ENCODE measurements around the gene FAF2. TPM values are rescaled to one million over a fixed set of nuclear protein-coding genes. Genes with fewer than 3 reads are reported as not detected.
A peak's percentile ranks its signal among the peaks of the same experiment; 100 is the strongest.

FAF2 gene
- total RNA-seq, 2 experiments from 2014 or later = 27.5 to 30.1 TPM

DNA sequence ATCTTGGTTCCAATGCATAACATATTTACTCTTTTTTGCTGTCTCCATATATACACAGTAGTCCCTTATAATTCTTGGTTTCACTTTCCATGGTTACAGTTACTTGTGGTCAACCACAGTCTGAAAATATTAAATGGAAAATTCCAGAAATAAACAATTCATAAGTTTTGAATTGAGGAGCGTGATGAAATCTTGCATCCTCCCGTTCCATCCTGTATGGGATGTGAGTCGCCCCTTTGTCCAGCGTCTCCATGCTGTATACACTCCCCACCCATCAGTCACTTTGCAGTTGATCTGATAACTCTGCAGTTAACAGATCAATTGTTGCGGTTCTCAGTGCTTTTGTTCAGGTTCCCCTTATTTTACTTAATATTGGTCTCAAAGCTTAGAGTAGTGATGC, 11.5 kb upstream of the FAF2 start:
- no peaks in the 10 kb centered on the region for H3K9me3 ChIP-seq (ENCODE audit: control insufficient read depth in 1 of 2, insufficient read depth in 1 of 2, low read length in 2 of 2)
- Mint-ChIP-seq H3K36me3 (ENCODE audit: low read depth) (no peaks in the 10 kb centered on the region), H3K27me3 (peaks cover 13% of the 10 kb centered on the region), H3K4me3 (peak overlapping the region; percentile 40), H3K4me1 (ENCODE audit: low read depth) (peaks cover 8% of the 10 kb centered on the region), H3K27ac (no peak overlapping the region), H3K9me3 (no peaks in the 10 kb centered on the region)
- H3K36me3 ChIP-seq (ENCODE audit: insufficient read depth, low read length) = no peaks in the 10 kb centered on the region
- H3K27me3 ChIP-seq (ENCODE audit: control insufficient read depth in 1 of 2, insufficient read depth in 2 of 2, low read length in 2 of 2) = no peaks in the 10 kb centered on the region
- peaks cover 10% of the 10 kb centered on the region for H3K4me1 ChIP-seq (ENCODE audit: insufficient read depth, low read length)
- ATAC-seq (ENCODE audit: poor library complexity) (peak; percentile 29), DNase-seq (peak in 2 of 14 experiments; percentile 13 to 14)
- H3K27ac ChIP-seq (ENCODE audit: low read depth in 1 of 2, low read length in 2 of 2) = no peak overlapping the region
- CTCF ChIA-PET = interaction anchor here (0.9 kb wide), 1 partner anchor 160 kb away, joined by 3 read pairs; no protein-coding TSS in a partner anchor
- POLR2A ChIA-PET = interaction anchor here (1.4 kb wide), 1 partner anchor 11 kb away, joined by 6 read pairs; the partner anchor contains the start of gene FAF2
- TF ChIP-seq, protein P1, sequence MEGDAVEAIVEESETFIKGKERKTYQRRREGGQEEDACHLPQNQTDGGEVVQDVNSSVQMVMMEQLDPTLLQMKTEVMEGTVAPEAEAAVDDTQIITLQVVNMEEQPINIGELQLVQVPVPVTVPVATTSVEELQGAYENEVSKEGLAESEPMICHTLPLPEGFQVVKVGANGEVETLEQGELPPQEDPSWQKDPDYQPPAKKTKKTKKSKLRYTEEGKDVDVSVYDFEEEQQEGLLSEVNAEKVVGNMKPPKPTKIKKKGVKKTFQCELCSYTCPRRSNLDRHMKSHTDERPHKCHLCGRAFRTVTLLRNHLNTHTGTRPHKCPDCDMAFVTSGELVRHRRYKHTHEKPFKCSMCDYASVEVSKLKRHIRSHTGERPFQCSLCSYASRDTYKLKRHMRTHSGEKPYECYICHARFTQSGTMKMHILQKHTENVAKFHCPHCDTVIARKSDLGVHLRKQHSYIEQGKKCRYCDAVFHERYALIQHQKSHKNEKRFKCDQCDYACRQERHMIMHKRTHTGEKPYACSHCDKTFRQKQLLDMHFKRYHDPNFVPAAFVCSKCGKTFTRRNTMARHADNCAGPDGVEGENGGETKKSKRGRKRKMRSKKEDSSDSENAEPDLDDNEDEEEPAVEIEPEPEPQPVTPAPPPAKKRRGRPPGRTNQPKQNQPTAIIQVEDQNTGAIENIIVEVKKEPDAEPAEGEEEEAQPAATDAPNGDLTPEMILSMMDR (IDR thresholded peaks at IDR 0.05) = no peak
- intact Hi-C loops (cut with DNase I, micrococcal nuclease) = no loop called here
- H3K4me3 ChIP-seq (ENCODE audit: low read length) = peak overlapping the region; percentile 25

DNA sequence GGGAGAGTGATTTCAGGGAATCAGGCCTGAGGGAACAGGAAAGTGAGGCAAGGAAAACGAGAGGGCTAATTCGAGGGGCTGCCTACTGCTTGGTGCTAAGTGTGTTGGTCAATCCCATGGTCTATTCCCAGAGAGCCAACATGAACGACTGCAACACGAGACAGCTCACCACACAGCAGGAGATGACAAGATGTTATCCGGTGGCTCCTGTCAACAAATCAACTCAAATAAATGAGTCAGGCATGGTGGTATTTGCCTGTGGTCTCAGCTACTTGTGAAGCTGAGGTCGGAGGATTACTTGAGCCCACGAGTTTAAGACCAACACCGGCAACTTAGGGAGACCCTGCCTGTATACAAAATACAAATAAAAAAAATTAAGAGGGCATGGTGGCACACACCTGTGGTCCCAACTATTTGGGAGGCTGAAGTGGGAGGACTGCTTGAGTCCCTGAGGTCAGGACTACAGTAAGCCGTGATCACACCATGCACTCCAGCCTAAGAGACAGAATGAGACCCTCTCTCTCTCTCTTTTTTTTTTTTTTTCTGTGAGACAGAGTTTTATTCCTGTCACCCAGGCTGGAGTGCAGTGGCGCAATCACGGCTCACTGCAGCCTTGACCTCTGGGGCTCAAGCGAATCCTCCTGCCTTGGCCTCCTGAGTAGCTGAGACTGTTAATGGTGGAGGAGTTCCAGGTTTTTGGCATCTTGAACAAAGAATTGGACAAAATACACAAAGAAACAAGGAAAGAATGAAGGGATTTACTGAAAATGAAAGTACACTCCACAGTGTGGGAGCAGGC, 9.0 kb upstream of the FAF2 start:
- ATAC-seq (ENCODE audit: poor library complexity) = no peak
- Histone ChIP-seq H3K36me3 (ENCODE audit: insufficient read depth, low read length) (no peaks in the 10 kb centered on the region), H3K27ac (ENCODE audit: low read depth in 1 of 2, low read length in 2 of 2) (no peak overlapping the region), H3K4me1 (ENCODE audit: insufficient read depth, low read length) (peaks cover 10% of the 10 kb centered on the region), H3K4me3 (ENCODE audit: low read length) (no peak overlapping the region), H3K27me3 (ENCODE audit: control insufficient read depth in 1 of 2, insufficient read depth in 2 of 2, low read length in 2 of 2) (no peaks in the 10 kb centered on the region), H3K9me3 (ENCODE audit: control insufficient read depth in 1 of 2, insufficient read depth in 1 of 2, low read length in 2 of 2) (no peaks in the 10 kb centered on the region)
- no peaks in the 10 kb centered on the region for H3K36me3 Mint-ChIP-seq (ENCODE audit: low read depth)
- H3K4me3 Mint-ChIP-seq = no peak overlapping the region
- ChIA-PET POLR2A (interaction anchor here (0.9 kb wide), 1 partner anchor 9 kb away, joined by 3 read pairs; the partner anchor contains the start of gene FAF2), CTCF (interaction anchor here (0.9 to 1.0 kb wide), 2 partner anchors 9 to 22 kb away, joined by 3 read pairs; no protein-coding TSS in a partner anchor)
- H3K27me3 Mint-ChIP-seq = peaks cover 7% of the 10 kb centered on the region
- intact Hi-C loops (cut with DNase I, micrococcal nuclease) = no loop called here
- H3K4me1 Mint-ChIP-seq (ENCODE audit: low read depth) = peaks cover 8% of the 10 kb centered on the region
- TF ChIP-seq, protein P1 (IDR thresholded peaks at IDR 0.05) = no peak
- no peaks in the 10 kb centered on the region for H3K9me3 Mint-ChIP-seq
- DNase-seq = no peak
- H3K27ac Mint-ChIP-seq = no peak overlapping the region

DNA sequence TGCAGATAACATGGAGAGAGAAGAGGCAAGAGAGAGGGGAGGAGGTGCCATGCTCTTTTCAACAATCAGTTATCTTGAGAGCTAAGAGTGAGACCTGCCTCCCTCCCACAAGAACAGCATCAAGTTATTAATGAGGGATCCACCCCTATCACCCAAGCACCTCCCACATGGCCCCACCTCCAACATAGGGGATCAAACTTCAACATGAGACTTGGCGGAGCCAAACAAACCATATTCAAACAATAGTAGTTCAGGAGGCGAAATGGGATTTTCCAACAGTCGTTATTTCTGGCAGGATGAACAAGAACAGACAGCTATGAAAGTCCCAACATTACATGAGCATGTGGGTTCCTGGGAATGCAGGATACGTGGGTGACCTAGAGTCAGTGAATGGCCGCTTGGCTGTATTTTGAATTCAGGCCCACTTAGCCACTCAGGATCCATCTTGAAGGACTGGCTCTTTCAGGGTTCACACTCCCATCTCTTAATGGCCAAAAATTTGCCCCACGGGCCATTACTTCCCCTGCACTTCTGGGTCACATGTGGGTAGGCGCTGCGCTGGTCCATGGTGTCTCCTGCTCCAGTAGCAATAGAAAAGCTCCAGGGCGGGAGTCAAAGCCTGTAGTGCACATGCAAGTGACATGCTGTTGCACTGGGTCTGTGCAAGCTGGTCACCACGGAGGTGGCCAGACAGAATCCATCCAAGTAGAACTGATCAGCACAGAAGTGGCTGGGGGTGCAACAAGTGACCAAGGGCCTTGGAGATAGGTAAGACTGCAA, 7.1 kb upstream of the FAF2 start:
- POLR2A ChIA-PET = no interaction called here
- DNase-seq (no peak), ATAC-seq (ENCODE audit: poor library complexity) (no peak)
- Histone ChIP-seq H3K4me1 (ENCODE audit: insufficient read depth, low read length) (peaks cover 10% of the 10 kb centered on the region), H3K9me3 (ENCODE audit: control insufficient read depth in 1 of 2, insufficient read depth in 1 of 2, low read length in 2 of 2) (no peaks in the 10 kb centered on the region), H3K4me3 (ENCODE audit: low read length) (no peak overlapping the region), H3K27me3 (ENCODE audit: control insufficient read depth in 1 of 2, insufficient read depth in 2 of 2, low read length in 2 of 2) (no peaks in the 10 kb centered on the region), H3K36me3 (ENCODE audit: insufficient read depth, low read length) (no peaks in the 10 kb centered on the region), H3K27ac (ENCODE audit: low read depth in 1 of 2, low read length in 2 of 2) (no peak overlapping the region)
- no peaks in the 10 kb centered on the region for H3K36me3 Mint-ChIP-seq (ENCODE audit: low read depth)
- TF ChIP-seq, protein P1 (IDR thresholded peaks at IDR 0.05) = no peak
- H3K27ac Mint-ChIP-seq = no peak overlapping the region
- CTCF ChIA-PET = no interaction called here
- H3K9me3 Mint-ChIP-seq = no peaks in the 10 kb centered on the region
- peak overlapping the region; percentile 16 for H3K4me3 Mint-ChIP-seq
- peaks cover 8% of the 10 kb centered on the region for H3K4me1 Mint-ChIP-seq (ENCODE audit: low read depth)
- intact Hi-C loops (cut with DNase I, micrococcal nuclease) = no loop called here
- peaks cover 7% of the 10 kb centered on the region for H3K27me3 Mint-ChIP-seq
